NCI-H774 (cell line): ENCODE data around the gene ZNHIT1.

Experiments used
- DNase-seq: peaks from one replicate; lab custom pipeline; 2025; lab: John Stamatoyannopoulos, UW

ZNHIT1 gene

GRCh38 chr7:101218236-101219125 lies 516 bp downstream of the ZNHIT1 start:
- DNase-seq, result no peak

- no peak for DNase-seq
These were observed 2.3 kb downstream of the ZNHIT1 start for GRCh38 chr7:101220295-101220694.

GRCh38 chr7:101222275-101222830 lies 4.4 kb downstream of the ZNHIT1 start:
- DNase-seq, result no peak

GRCh38 chr7:101223528-101223927 lies 5.6 kb downstream of the ZNHIT1 start:
- no peak for DNase-seq

- no peak for DNase-seq
These were observed 7.7 kb downstream of the ZNHIT1 start for GRCh38 chr7:101225650-101226049.

GRCh38 chr7:101226721-101227120 lies 8.8 kb downstream of the ZNHIT1 start:
- no peak for DNase-seq

- DNase-seq, result no peak
These were observed 13.7 kb downstream of the ZNHIT1 start for GRCh38 chr7:101231644-101232043.

GRCh38 chr7:101232141-101232850 lies 14.3 kb downstream of the ZNHIT1 start:
- DNase-seq, result peak; percentile 76

- no peak for DNase-seq
These were observed 16.1 kb downstream of the ZNHIT1 start for GRCh38 chr7:101233907-101234547.

- DNase-seq, result no peak
These were observed 16.7 kb downstream of the ZNHIT1 start for GRCh38 chr7:101234636-101235035.

GRCh38 chr7:101235050-101235449 lies 17.1 kb downstream of the ZNHIT1 start:
- no peak for DNase-seq

GRCh38 chr7:101235522-101235921 lies 17.6 kb downstream of the ZNHIT1 start:
- DNase-seq, result no peak

- no peak for DNase-seq
These were observed 18.4 kb downstream of the ZNHIT1 start for GRCh38 chr7:101236292-101236835.

GRCh38 chr7:101237206-101238067 lies 19.5 kb downstream of the ZNHIT1 start, which contains the start of gene CLDN15:
TSS of gene CLDN15 (minus strand) at chr7:101237802. CDS start at chr7:101237581, 221 bp downstream.
- DNase-seq, result no peak

GRCh38 chr7:101238226-101239182 lies 20.5 kb downstream of the ZNHIT1 start:
- DNase-seq, result no peak

GRCh38 chr7:101239191-101239950 lies 21.4 kb downstream of the ZNHIT1 start:
- DNase-seq, result no peak

- DNase-seq, result no peak
These were observed 21.9 kb downstream of the ZNHIT1 start for GRCh38 chr7:101239951-101240220.

GRCh38 chr7:101240226-101241014 lies 22.5 kb downstream of the ZNHIT1 start:
- no peak for DNase-seq

GRCh38 chr7:101241015-101241363 lies 23.0 kb downstream of the ZNHIT1 start:
- no peak for DNase-seq
